Esophagus muscularis mucosa (tissue), 4 donors: Measurements from ENCODE around the gene COL6A3.

ENCODE experiments used
- EP300 ChIP-seq: sonication (generic); formaldehyde crosslinking; IDR thresholded peaks from one replicate; pipeline ENCODE4 v1.6.1; 2017; ENCODE audit warnings: antibody characterized with exemption
- POLR2A ChIP-seq: fragments of 450-650 bp; IDR thresholded peaks from one replicate; pipeline ENCODE4 v1.6.1; 2017; ENCODE audit warnings: antibody characterized with exemption, moderate library complexity, mild to moderate bottlenecking, low read depth
- POLR2AphosphoS5 ChIP-seq, 2 donors: sonication (generic); formaldehyde crosslinking; IDR thresholded peaks; one replicate each; pipeline ENCODE4 v1.6.1; 2017; ENCODE audit warnings: antibody characterized with exemption in 2 of 2
- TF ChIP-seq, protein P1 (sequence below), 3 experiments: fragments of 200-600 bp in 2 of 3; fragments of 450-650 bp in 1 of 3; sonication (generic) in 2 of 3; IDR thresholded peaks; one replicate each; pipeline ENCODE4 v1.5.1; 2017 to 2019; ENCODE audit warnings: antibody characterized with exemption in 3 of 3, mild to moderate bottlenecking in 2 of 3, moderate library complexity in 1 of 3

DNA sequence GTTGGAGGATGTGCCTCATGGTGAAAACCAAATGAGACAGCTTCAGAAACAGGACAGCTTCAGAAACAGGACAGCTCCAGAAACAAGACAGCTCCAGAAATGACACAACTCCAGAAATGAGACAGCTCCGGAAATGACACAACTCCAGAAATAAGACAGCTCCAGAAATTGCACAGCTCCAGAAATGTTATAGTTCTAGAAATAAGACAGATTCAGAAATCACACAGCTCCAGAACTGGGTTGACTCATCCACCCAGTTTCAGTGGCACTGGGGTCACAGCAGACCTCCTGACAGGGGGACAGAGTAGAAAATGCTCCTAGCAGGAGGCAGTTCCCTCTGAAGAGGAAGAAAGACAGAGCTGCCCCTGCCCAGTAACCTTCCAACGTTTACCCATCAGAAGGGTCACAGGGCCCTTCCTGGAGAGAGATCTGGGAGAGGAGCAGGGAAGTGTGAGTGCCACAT is 26.9 kb upstream of the COL6A3 start:
- TF ChIP-seq, protein P1, sequence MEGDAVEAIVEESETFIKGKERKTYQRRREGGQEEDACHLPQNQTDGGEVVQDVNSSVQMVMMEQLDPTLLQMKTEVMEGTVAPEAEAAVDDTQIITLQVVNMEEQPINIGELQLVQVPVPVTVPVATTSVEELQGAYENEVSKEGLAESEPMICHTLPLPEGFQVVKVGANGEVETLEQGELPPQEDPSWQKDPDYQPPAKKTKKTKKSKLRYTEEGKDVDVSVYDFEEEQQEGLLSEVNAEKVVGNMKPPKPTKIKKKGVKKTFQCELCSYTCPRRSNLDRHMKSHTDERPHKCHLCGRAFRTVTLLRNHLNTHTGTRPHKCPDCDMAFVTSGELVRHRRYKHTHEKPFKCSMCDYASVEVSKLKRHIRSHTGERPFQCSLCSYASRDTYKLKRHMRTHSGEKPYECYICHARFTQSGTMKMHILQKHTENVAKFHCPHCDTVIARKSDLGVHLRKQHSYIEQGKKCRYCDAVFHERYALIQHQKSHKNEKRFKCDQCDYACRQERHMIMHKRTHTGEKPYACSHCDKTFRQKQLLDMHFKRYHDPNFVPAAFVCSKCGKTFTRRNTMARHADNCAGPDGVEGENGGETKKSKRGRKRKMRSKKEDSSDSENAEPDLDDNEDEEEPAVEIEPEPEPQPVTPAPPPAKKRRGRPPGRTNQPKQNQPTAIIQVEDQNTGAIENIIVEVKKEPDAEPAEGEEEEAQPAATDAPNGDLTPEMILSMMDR (IDR thresholded peaks at IDR 0.05) = no peak
- TF ChIP-seq EP300 (no peak), POLR2AphosphoS5 (IDR thresholded peaks at IDR 0.05) (no peak), POLR2A (no peak)
